Naive B cell (primary cell): ENCODE data around the gene FGFRL1. TPM values are rescaled to one million over a fixed set of nuclear protein-coding genes. Genes with fewer than 3 reads are reported as not detected.

Experiments
- ATAC-seq, 2 donors: fragments of 150-1000 bp; cut with Tn5 transposase; 2 replicates each; pipeline ENCODE4 v1.10.0; 2021; ENCODE audit warnings: low read depth in 2 of 2, mild to moderate bottlenecking in 2 of 2, moderate library complexity in 2 of 2
- DNase-seq: peaks from one replicate; pipeline ENCODE4 v3.0.0; 2022
- H3K27ac Mint-ChIP-seq, 6 donors: one replicate each; pipeline ENCODE4 v1.8.0; 2020 to 2022; ENCODE audit warnings: mild to moderate bottlenecking in 6 of 6, mixed read lengths in 6 of 6, moderate library complexity in 5 of 6, inconsistent platforms in 2 of 6
- H3K27me3 Mint-ChIP-seq, 3 donors: one replicate each; pipeline ENCODE4 v1.8.0; 2021 to 2022; ENCODE audit warnings: mixed read lengths in 3 of 3, mild to moderate bottlenecking in 1 of 3
- H3K36me3 Mint-ChIP-seq, 2 donors: one replicate each; pipeline ENCODE4 v1.8.0; 2020 to 2022; ENCODE audit warnings: mixed read lengths in 2 of 2, inconsistent platforms in 1 of 2, mild to moderate bottlenecking in 1 of 2
- H3K4me1 Mint-ChIP-seq, 3 donors: one replicate each; pipeline ENCODE4 v1.8.0; 2020 to 2022; ENCODE audit warnings: mixed read lengths in 3 of 3, inconsistent platforms in 1 of 3, mild to moderate bottlenecking in 1 of 3, moderate library complexity in 1 of 3
- H3K4me3 Mint-ChIP-seq, 8 donors: one replicate each; pipeline ENCODE4 v1.8.0; 2020 to 2022; ENCODE audit warnings: mild to moderate bottlenecking in 8 of 8, mixed read lengths in 8 of 8, moderate library complexity in 8 of 8, inconsistent platforms in 2 of 8
- H3K9me3 Mint-ChIP-seq, 7 donors: one replicate each; pipeline ENCODE4 v1.8.0; 2020 to 2022; ENCODE audit warnings: mixed read lengths in 7 of 7, mild to moderate bottlenecking in 5 of 7, inconsistent platforms in 2 of 7, moderate library complexity in 1 of 7
- polyA plus RNA-seq, 6 donors: library from polyadenylated mRNA; unstranded; fragments of 300-500 nt; fragmentation: Illumina TruSeq; gene quantifications; one replicate each; pipeline ENCODE4 v1.2.3, GENCODE V29; 2021; ENCODE audit warnings: low read depth in 6 of 6

Gene FGFRL1
- polyA plus RNA-seq, 6 donors from 2014 or later: 0.22 to 2.3 (median 0.37) TPM; not detected in 1

GRCh38 chr4:1075225-1075624, 63.8 kb downstream of the FGFRL1 start:
- no peak for ATAC-seq
- Mint-ChIP-seq H3K36me3 (no peaks in the 10 kb centered on the region), H3K27ac (no peak overlapping the region)

GRCh38 chr4:1075809-1076699, 64.6 kb downstream of the FGFRL1 start:
- Mint-ChIP-seq H3K36me3 (no peaks in the 10 kb centered on the region), H3K27ac (no peak overlapping the region), H3K27me3 (peaks cover 7 to 24% (median 23%) of the 10 kb centered on the region in 3 donors), H3K4me3 (no peak overlapping the region), H3K9me3 (peaks cover 0 to 4% (median 0%) of the 10 kb centered on the region in 7 donors), H3K4me1 (peaks cover 0 to 18% (median 12%) of the 10 kb centered on the region in 3 donors)
- ATAC-seq (no peak), DNase-seq (no peak)

More at GRCh38 chr4:1075225-1075624, 63.8 kb downstream of the FGFRL1 start:
- DNase-seq: no peak
- peaks cover 7 to 21% (median 19%) of the 10 kb centered on the region in 3 donors for H3K27me3 Mint-ChIP-seq
- H3K4me1 Mint-ChIP-seq: peaks cover 0 to 13% (median 12%) of the 10 kb centered on the region in 3 donors
- peaks cover 0 to 1% (median 0%) of the 10 kb centered on the region in 7 donors for H3K9me3 Mint-ChIP-seq
- no peak overlapping the region for H3K4me3 Mint-ChIP-seq

Other genes with a start within 250 kb of the FGFRL1 start
- gene CPLX1, start 185.5 kb upstream of the FGFRL1 start, polyA plus RNA-seq: not detected
- 10 to 100 TPM; 28.5 to 71.3 (median 48.1) TPM for gene GAK, start 79.3 kb upstream of the FGFRL1 start, polyA plus RNA-seq
- 10 to 100 TPM; 18.7 to 38.8 (median 24.1) TPM for gene TMEM175, start 79.2 kb upstream of the FGFRL1 start, polyA plus RNA-seq
- gene DGKQ, start 38.1 kb upstream of the FGFRL1 start, polyA plus RNA-seq: 10 to 100 TPM in 1 of 6 donors, 1 to 10 TPM in 5; 1.6 to 11.9 (median 4.1) TPM
- 1 to 10 TPM; 2.2 to 8.3 (median 3.3) TPM for gene IDUA, start 24.6 kb upstream of the FGFRL1 start, polyA plus RNA-seq
- gene SLC26A1, start 18.2 kb upstream of the FGFRL1 start, polyA plus RNA-seq: 1 to 10 TPM in 2 of 6 donors, under 1 TPM in 3, not detected in 1; 0.22 to 4.3 (median 0.77) TPM
- 10 to 100 TPM in 1 of 6 donors, 1 to 10 TPM in 4, under 1 TPM in 1; 0.79 to 11.6 (median 2.0) TPM for gene RNF212, start 101.9 kb downstream of the FGFRL1 start, polyA plus RNA-seq
- gene SPON2, start 161.0 kb downstream of the FGFRL1 start, polyA plus RNA-seq: 1 to 10 TPM in 5 of 6 donors, under 1 TPM in 1; 0.56 to 4.1 (median 1.5) TPM
- gene CTBP1, start 237.5 kb downstream of the FGFRL1 start, polyA plus RNA-seq: 10 to 100 TPM; 46.4 to 98.8 (median 79.8) TPM